Panc1 (cell line): ENCODE results near the gene PRKCZ.

Experiments used
- CTCF ChIP-seq: fragments of 450-650 bp; IDR thresholded peaks from 2 replicates; pipeline ENCODE4 v1.5.1; 2017; ENCODE audit warnings: mild to moderate bottlenecking
- POLR2AphosphoS5 ChIP-seq: IDR thresholded peaks from 2 replicates; pipeline ENCODE4 v1.6.1; 2012; ENCODE audit warnings: mild to moderate bottlenecking, low read depth, low read length, moderate library complexity
- REST ChIP-seq, 2 experiments: IDR thresholded peaks; 2 replicates each; pipeline ENCODE4 v1.6.1; 2011 to 2012; ENCODE audit warnings: low read depth in 2 of 2, control low read depth in 1 of 2, low read length in 1 of 2, mild to moderate bottlenecking in 1 of 2, moderate library complexity in 1 of 2; ENCODE audit not compliant: insufficient read depth in 1 of 2
- TCF7L2 ChIP-seq: IDR thresholded peaks from 2 replicates; pipeline ENCODE4 v1.6.1; 2011; ENCODE audit warnings: mild to moderate bottlenecking, low read depth, low read length, inconsistent platforms

DNA sequence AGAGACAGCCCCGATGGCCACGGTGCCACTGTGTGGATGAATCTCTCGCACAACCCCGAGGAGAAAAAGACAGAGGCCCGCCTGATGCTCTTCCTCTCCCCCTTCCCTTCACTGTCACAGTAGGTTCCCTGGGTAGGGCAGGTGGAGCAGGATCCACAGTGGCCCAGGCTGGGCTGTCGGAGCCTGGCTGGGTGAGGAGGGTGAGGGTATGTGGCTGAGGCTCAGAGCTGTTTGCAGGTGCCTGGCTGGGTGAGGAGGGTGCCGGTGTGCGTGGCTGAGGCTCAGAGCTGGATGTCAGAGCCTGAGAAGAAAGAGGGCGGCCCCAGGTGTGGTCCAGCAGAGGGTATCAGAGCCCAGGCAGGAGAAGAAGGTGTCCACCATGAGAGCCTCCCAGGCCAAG is 49.4 kb upstream of the PRKCZ start:
- TF ChIP-seq CTCF = no peak
- TF ChIP-seq REST (IDR thresholded peaks at IDR 0.05; ENCODE audit: insufficient read depth in 1 of 2, low read depth in 2 of 2, low read length in 1 of 2) = no peak
- no peak for TF ChIP-seq POLR2AphosphoS5
- TF ChIP-seq TCF7L2 = no peak
